Measurements from ENCODE around the gene CLEC16A. TPM values are rescaled to one million over a fixed set of nuclear protein-coding genes. Genes with fewer than 3 reads are reported as not detected.

The CLEC16A gene
- total RNA-seq, 4 donors from 2014 or later: 38.2 to 153 (median 92.7) TPM

DNA sequence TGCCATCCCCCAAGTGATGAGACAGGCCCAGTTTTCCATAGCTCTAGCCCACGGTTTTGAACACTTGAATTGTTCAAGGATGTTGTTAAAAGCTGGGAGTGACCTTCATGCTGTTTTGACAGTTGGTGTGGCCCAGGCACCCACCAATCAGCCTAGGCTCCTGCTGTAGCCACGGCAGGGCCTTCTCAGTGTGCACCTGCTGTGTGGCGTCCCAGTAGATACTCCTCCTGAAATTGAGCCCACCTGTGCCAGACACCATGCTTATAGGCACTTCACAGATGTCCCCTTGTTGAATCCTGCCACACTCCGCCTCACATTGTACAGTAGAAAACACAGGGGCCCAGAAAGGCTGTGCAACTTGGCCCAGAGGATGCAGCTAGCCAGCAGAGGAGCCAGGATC lies 225.3 kb downstream of the CLEC16A start:
- no peak for DNase-seq
- no peak overlapping the region for H3K27ac ChIP-seq
- in situ Hi-C loops (cut with MboI; ENCODE audit: low pct_ligation_motif_present in 1 of 4, low pct_unique_long_range_greater_than_20kb in 1 of 4, low sequenced_read_pairs in 3 of 4) (no loop called here), intact Hi-C loops (cut with DNase I; ENCODE audit: low total_unique reads) (no loop called here)
- no peaks in the 10 kb centered on the region for H3K36me3 ChIP-seq
- TF ChIP-seq, protein P1, sequence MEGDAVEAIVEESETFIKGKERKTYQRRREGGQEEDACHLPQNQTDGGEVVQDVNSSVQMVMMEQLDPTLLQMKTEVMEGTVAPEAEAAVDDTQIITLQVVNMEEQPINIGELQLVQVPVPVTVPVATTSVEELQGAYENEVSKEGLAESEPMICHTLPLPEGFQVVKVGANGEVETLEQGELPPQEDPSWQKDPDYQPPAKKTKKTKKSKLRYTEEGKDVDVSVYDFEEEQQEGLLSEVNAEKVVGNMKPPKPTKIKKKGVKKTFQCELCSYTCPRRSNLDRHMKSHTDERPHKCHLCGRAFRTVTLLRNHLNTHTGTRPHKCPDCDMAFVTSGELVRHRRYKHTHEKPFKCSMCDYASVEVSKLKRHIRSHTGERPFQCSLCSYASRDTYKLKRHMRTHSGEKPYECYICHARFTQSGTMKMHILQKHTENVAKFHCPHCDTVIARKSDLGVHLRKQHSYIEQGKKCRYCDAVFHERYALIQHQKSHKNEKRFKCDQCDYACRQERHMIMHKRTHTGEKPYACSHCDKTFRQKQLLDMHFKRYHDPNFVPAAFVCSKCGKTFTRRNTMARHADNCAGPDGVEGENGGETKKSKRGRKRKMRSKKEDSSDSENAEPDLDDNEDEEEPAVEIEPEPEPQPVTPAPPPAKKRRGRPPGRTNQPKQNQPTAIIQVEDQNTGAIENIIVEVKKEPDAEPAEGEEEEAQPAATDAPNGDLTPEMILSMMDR (IDR thresholded peaks at IDR 0.05): no peak
- TF ChIP-seq POLR2AphosphoS5 (IDR thresholded peaks at IDR 0.05): no peak
- no peak for TF ChIP-seq POLR2A (IDR thresholded peaks at IDR 0.05)
- no peak for TF ChIP-seq EP300 (IDR thresholded peaks at IDR 0.05; ENCODE audit: low read depth)
- no peaks in the 10 kb centered on the region for H3K27me3 ChIP-seq
- 82% methylated on average over 4 of the region's 4 CpGs; no CpG with 5 or more reads in 1 of the 2 donors for WGBS, 2 donors (ENCODE audit: low coverage in 1 of 2)
- no peak overlapping the region for H3K4me3 ChIP-seq
- no peaks in the 10 kb centered on the region for H3K9me3 ChIP-seq
- H3K4me1 ChIP-seq: no peaks in the 10 kb centered on the region

DNA sequence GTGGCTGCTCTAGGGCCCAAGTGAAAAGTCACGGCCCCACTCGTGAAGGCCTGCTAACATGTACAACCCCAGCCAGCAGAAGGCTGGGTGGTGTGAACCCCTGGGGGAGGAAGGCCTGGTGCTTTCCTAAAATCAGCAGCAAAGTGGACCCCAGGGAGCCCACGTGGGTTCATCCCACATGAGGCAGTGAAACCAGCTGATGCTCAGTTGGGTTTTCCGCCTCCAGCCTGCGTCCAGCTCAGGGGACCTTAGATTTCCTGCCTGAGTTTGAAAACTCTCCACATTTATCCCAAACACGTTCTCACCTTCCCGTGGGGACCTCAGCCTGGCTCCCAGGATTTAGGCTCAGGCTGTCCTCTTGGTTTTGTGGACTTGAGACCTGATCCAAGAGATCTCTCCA lies 225.8 kb downstream of the CLEC16A start:
- no peak for TF ChIP-seq POLR2A (IDR thresholded peaks at IDR 0.05)
- TF ChIP-seq EP300 (IDR thresholded peaks at IDR 0.05; ENCODE audit: low read depth): no peak
- no peak for TF ChIP-seq POLR2AphosphoS5 (IDR thresholded peaks at IDR 0.05)
- TF ChIP-seq, protein P1 (IDR thresholded peaks at IDR 0.05): no peak
- Histone ChIP-seq H3K4me3 (no peak overlapping the region), H3K9me3 (no peaks in the 10 kb centered on the region), H3K4me1 (no peaks in the 10 kb centered on the region), H3K27ac (no peak overlapping the region), H3K36me3 (no peaks in the 10 kb centered on the region), H3K27me3 (no peaks in the 10 kb centered on the region)
- in situ Hi-C loops (cut with MboI; ENCODE audit: low pct_ligation_motif_present in 1 of 4, low pct_unique_long_range_greater_than_20kb in 1 of 4, low sequenced_read_pairs in 3 of 4) (no loop called here), intact Hi-C loops (cut with DNase I; ENCODE audit: low total_unique reads) (no loop called here)
- no peak for DNase-seq
- 96% methylated on average over 7 of the region's 7 CpGs; no CpG with 5 or more reads in 1 of the 2 donors for WGBS, 2 donors (ENCODE audit: low coverage in 1 of 2)

DNA sequence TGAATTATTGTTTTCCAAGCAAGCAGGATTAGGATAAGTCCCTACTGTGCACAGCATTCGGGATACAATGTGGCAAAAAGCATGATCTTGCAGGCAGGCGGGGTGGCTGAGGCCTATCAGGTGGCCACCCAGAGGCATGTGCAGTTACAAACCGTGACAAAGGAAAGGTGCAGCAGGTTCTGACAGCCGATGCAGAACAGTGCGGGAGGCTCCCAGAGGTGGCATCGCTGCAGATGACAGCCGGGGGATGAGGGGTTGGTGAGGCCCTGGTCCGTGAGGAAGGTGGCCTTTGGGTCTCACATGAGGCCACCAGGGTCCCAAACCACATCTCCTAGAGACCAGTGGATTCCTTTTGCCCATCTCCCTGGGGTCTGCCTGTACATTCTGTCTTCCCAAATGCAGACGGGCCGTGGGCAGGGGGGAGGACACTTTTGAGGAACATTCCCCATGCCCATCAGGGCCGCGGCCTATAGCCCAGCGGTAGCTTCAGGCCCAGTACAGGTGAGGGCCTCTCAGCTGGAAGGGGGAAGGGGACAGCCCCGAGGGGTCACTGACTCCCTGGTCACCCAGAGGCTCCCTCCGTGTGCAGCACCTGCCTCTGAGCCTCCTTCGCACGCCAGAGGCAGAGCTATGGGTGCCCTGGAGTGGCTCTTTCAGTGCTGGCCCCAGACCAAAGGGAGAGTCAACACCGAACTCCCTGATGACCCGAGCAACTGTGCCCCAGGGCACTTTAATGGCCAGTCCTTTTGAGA lies 226.5 kb downstream of the CLEC16A start:
- WGBS, 2 donors (ENCODE audit: low coverage in 1 of 2): 90% methylated on average over 19 of the region's 19 CpGs; no CpG with 5 or more reads in 1 of the 2 donors
- H3K36me3 ChIP-seq: no peaks in the 10 kb centered on the region

DNA sequence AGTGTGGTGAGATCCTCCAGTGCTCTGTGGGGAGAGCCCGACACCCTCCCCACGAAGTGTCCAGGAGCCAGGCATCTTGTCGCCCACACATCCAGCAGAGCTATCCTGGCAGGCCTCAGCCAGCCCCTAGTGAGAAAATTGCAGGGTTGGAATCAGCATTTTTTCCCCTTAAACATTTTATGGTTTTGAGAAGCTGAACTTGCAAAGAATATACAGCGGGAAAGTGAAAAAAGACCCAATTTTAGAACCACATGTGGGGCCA lies 227.0 kb downstream of the CLEC16A start:
- Histone ChIP-seq H3K27ac (no peak overlapping the region), H3K36me3 (no peaks in the 10 kb centered on the region), H3K9me3 (no peaks in the 10 kb centered on the region), H3K4me3 (no peak overlapping the region), H3K4me1 (no peaks in the 10 kb centered on the region), H3K27me3 (no peaks in the 10 kb centered on the region)
- WGBS, 2 donors (ENCODE audit: low coverage in 1 of 2): 97% methylated on average over 4 of the region's 4 CpGs; no CpG with 5 or more reads in 1 of the 2 donors
- intact Hi-C loops (cut with DNase I; ENCODE audit: low total_unique reads): no loop called here
- no peak for DNase-seq
- in situ Hi-C loops (cut with MboI; ENCODE audit: low pct_ligation_motif_present in 1 of 4, low pct_unique_long_range_greater_than_20kb in 1 of 4, low sequenced_read_pairs in 3 of 4): no loop called here
- TF ChIP-seq POLR2A (IDR thresholded peaks at IDR 0.05) (no peak), POLR2AphosphoS5 (IDR thresholded peaks at IDR 0.05) (no peak), EP300 (IDR thresholded peaks at IDR 0.05; ENCODE audit: low read depth) (no peak)
- TF ChIP-seq, protein P1 (IDR thresholded peaks at IDR 0.05): no peak

More for the DNA sequence above, 226.5 kb downstream of the CLEC16A start:
- H3K4me1 ChIP-seq: no peaks in the 10 kb centered on the region
- no peaks in the 10 kb centered on the region for H3K27me3 ChIP-seq
- H3K27ac ChIP-seq: no peak overlapping the region
- H3K9me3 ChIP-seq: no peaks in the 10 kb centered on the region
- intact Hi-C loops (cut with DNase I; ENCODE audit: low total_unique reads): no loop called here
- H3K4me3 ChIP-seq: no peak overlapping the region
- TF ChIP-seq, protein P1 (IDR thresholded peaks at IDR 0.05): no peak
- TF ChIP-seq EP300 (IDR thresholded peaks at IDR 0.05; ENCODE audit: low read depth): no peak
- no peak for TF ChIP-seq POLR2AphosphoS5 (IDR thresholded peaks at IDR 0.05)
- TF ChIP-seq POLR2A (IDR thresholded peaks at IDR 0.05): no peak
- no peak for DNase-seq
- in situ Hi-C loops (cut with MboI; ENCODE audit: low pct_ligation_motif_present in 1 of 4, low pct_unique_long_range_greater_than_20kb in 1 of 4, low sequenced_read_pairs in 3 of 4): no loop called here

Measured in transverse colon (tissue), 4 donors.